CD4-positive, alpha-beta T cell (primary cell): ENCODE measurements around the gene CASP7. TPM values are rescaled to one million over a fixed set of nuclear protein-coding genes. Genes with fewer than 3 reads are reported as not detected.

Experiments used
- ATAC-seq: fragments of 200-7000 bp; cut with Tn5 transposase; one replicate; pipeline ENCODE4 v1.10.0; 2022; ENCODE audit warnings: mild to moderate bottlenecking; ENCODE audit not compliant: poor library complexity
- CTCF ChIA-PET: fragments of 350-600 bp; sonication (Branson Sonifier 250); formaldehyde crosslinking; loops from one replicate; lab custom pipeline; 2021; ENCODE audit warnings: antibody characterized with exemption, inconsistent platforms; lab: Charles Lee
- POLR2A ChIA-PET: fragments of 350-600 bp; sonication (Branson Sonifier 250); formaldehyde crosslinking; loops from one replicate; lab custom pipeline; 2021; ENCODE audit warnings: antibody characterized with exemption, inconsistent platforms; lab: Charles Lee
- DNase-seq, 14 experiments: peaks; one replicate each; pipeline ENCODE4 v3.0.0-alpha.2; 2013 to 2020; ENCODE audit warnings: mixed read lengths in 2 of 14
- H3K27ac ChIP-seq, 2 donors: one replicate each; pipeline versions ENCODE4 v1.5.1 to v1.7.0; 2013; ENCODE audit warnings: low read length in 2 of 2, low read depth in 1 of 2, mild to moderate bottlenecking in 1 of 2
- H3K27me3 ChIP-seq, 2 experiments: 1 replicate in 1 of 2; 2 replicates in 1 of 2; pipeline versions ENCODE4 v1.6.1 to v1.7.0; 2013; ENCODE audit warnings: low read length in 2 of 2, control low read depth in 1 of 2, mild to moderate bottlenecking in 1 of 2, moderate library complexity in 1 of 2; ENCODE audit not compliant: insufficient read depth in 2 of 2, control insufficient read depth in 1 of 2
- H3K36me3 ChIP-seq: one replicate; pipeline ENCODE4 v1.6.1; 2013; ENCODE audit warnings: low read length, control low read depth; ENCODE audit not compliant: insufficient read depth
- H3K4me1 ChIP-seq: one replicate; pipeline ENCODE4 v1.6.1; 2013; ENCODE audit warnings: low read length, control low read depth; ENCODE audit not compliant: insufficient read depth
- H3K4me3 ChIP-seq: one replicate; pipeline ENCODE4 v1.5.1; 2013; ENCODE audit warnings: mild to moderate bottlenecking, low read length, moderate library complexity
- H3K9me3 ChIP-seq, 2 experiments: 1 replicate in 1 of 2; 2 replicates in 1 of 2; pipeline versions ENCODE4 v1.6.1 to v1.7.0; 2013; ENCODE audit warnings: low read length in 2 of 2, mild to moderate bottlenecking in 2 of 2, control low read depth in 1 of 2, moderate library complexity in 1 of 2; ENCODE audit not compliant: control insufficient read depth in 1 of 2, insufficient read depth in 1 of 2
- H3K27ac Mint-ChIP-seq: one replicate; pipeline ENCODE4 v1.8.0; 2020; ENCODE audit warnings: mixed read lengths
- H3K27me3 Mint-ChIP-seq: one replicate; pipeline ENCODE4 v1.8.0; 2021; ENCODE audit warnings: mixed read lengths
- H3K36me3 Mint-ChIP-seq: one replicate; pipeline ENCODE4 v1.8.0; 2021; ENCODE audit warnings: low read depth, mixed read lengths
- H3K4me1 Mint-ChIP-seq: one replicate; pipeline ENCODE4 v1.8.0; 2021; ENCODE audit warnings: low read depth, mixed read lengths
- H3K4me3 Mint-ChIP-seq: one replicate; pipeline ENCODE4 v1.8.0; 2020; ENCODE audit warnings: mild to moderate bottlenecking, mixed read lengths
- H3K9me3 Mint-ChIP-seq: one replicate; pipeline ENCODE4 v1.8.0; 2020; ENCODE audit warnings: mixed read lengths
- CTCF ChIP-seq: fragments of 200-600 bp; IDR thresholded peaks from one replicate; pipeline ENCODE4 v1.8.0; 2022; ENCODE audit warnings: antibody characterized with exemption, mild to moderate bottlenecking
- intact Hi-C, 2 experiments: fragments of 100-400 bp; cut with DNase I in 1 of 2; cut with micrococcal nuclease in 1 of 2; formaldehyde crosslinking; loops; one replicate each; pipeline versions ENCODE4 v1.15.1 to v1.9.0; 2023 to 2025; cut with DNase I, micrococcal nuclease
- microRNA-seq: library from miRNA; unstranded; fragments of <30 nt; microRNA quantifications from one replicate; pipeline ENCODE4 v1.2.0, GENCODE V29; 2021; ENCODE audit warnings: borderline microRNAs expressed, borderline replicate concordance
- total RNA-seq, 174 experiments: library from RNA in 2 of 174; stranded (reverse) in 2 of 174; gene quantifications; one replicate each; pipeline ENCODE4 v1.2.3 and lab custom pipeline; 2021 to 2026

CASP7 gene
- total RNA-seq, 2 experiments from 2014 or later = 8.5 to 8.6 TPM

GRCh38 chr10:113775686-113776294 lies 96.1 kb downstream of the CASP7 start:
- Mint-ChIP-seq H3K4me3 (no peak overlapping the region), H3K27me3 (peaks cover 24% of the 10 kb centered on the region), H3K27ac (no peak overlapping the region), H3K4me1 (no peaks in the 10 kb centered on the region), H3K36me3 (no peaks in the 10 kb centered on the region), H3K9me3 (no peaks in the 10 kb centered on the region)
- no peak overlapping the region for H3K27ac ChIP-seq
- H3K27me3 ChIP-seq = no peaks in the 10 kb centered on the region
- no peaks in the 10 kb centered on the region for H3K9me3 ChIP-seq
- POLR2A ChIA-PET = no interaction called here
- no peaks in the 10 kb centered on the region for H3K4me1 ChIP-seq
- intact Hi-C loops = no loop called here
- ATAC-seq (no peak), DNase-seq (no peak)
- H3K4me3 ChIP-seq = no peak overlapping the region
- TF ChIP-seq CTCF = no peak
- CTCF ChIA-PET = no interaction called here
- no peaks in the 10 kb centered on the region for H3K36me3 ChIP-seq

- ATAC-seq = no peak
- H3K4me1 Mint-ChIP-seq = no peaks in the 10 kb centered on the region
- H3K27ac ChIP-seq = no peak overlapping the region
- POLR2A ChIA-PET = no interaction called here
- no peak for DNase-seq
- no peaks in the 10 kb centered on the region for H3K36me3 Mint-ChIP-seq
- H3K36me3 ChIP-seq = no peaks in the 10 kb centered on the region
- no peaks in the 10 kb centered on the region for H3K9me3 ChIP-seq
- H3K27me3 ChIP-seq = no peaks in the 10 kb centered on the region
- no peaks in the 10 kb centered on the region for H3K4me1 ChIP-seq
- H3K27me3 Mint-ChIP-seq = peaks cover 20% of the 10 kb centered on the region
- no peak overlapping the region for H3K27ac Mint-ChIP-seq
- H3K9me3 Mint-ChIP-seq = no peaks in the 10 kb centered on the region
- no peak overlapping the region for H3K4me3 ChIP-seq
- no peak for TF ChIP-seq CTCF
- H3K4me3 Mint-ChIP-seq = no peak overlapping the region
- intact Hi-C loops = no loop called here
- CTCF ChIA-PET = no interaction called here
Observed at GRCh38 chr10:113776553-113776952, 96.8 kb downstream of the CASP7 start.

Small RNA genes lying within 50 kb of the gene (microRNA-seq; reads per million reads assigned to microRNA genes)
- gene MIR4483 = not detected

Other genes starting within 250 kb of the CASP7 start
- gene HABP2, start 126.9 kb upstream of the CASP7 start, total RNA-seq = not detected
- not detected for gene NRAP, start 15.9 kb upstream of the CASP7 start, total RNA-seq
- under 1 TPM in 1 of 2 experiments, not detected in 1; 0.08 TPM for gene PLEKHS1, start 71.8 kb downstream of the CASP7 start, total RNA-seq
- under 1 TPM; 0.36 to 0.47 TPM for gene DCLRE1A, start 174.2 kb downstream of the CASP7 start, total RNA-seq
- gene NHLRC2, start 174.7 kb downstream of the CASP7 start, total RNA-seq = 1 to 10 TPM; 4.6 TPM